Tibial nerve (tissue), 4 donors: ENCODE data around the gene SLC10A3. TPM values are rescaled to one million over a fixed set of nuclear protein-coding genes. Genes with fewer than 3 reads are reported as not detected.

Source experiments
- DNase-seq, 2 donors: peaks; one replicate each; pipeline ENCODE4 v3.0.0-alpha.2; 2019; ENCODE audit warnings: low spot score in 2 of 2
- H3K27ac ChIP-seq, 4 donors: fragments of 200-600 bp; sonication (generic) in 3 of 4; one replicate each; pipeline ENCODE4 v1.5.1; 2017 to 2019; ENCODE audit warnings: mild to moderate bottlenecking in 1 of 4
- H3K27me3 ChIP-seq, 2 donors: fragments of 200-600 bp; sonication (generic) in 1 of 2; one replicate each; pipeline versions ENCODE4 v1.5.1 to v1.6.0; 2017 to 2019
- H3K36me3 ChIP-seq, 3 donors: fragments of 200-600 bp; sonication (generic); one replicate each; pipeline ENCODE4 v1.5.1; 2018 to 2019
- H3K4me1 ChIP-seq, 4 donors: fragments of 200-600 bp; sonication (generic) in 3 of 4; one replicate each; pipeline ENCODE4 v1.5.1; 2017 to 2019
- H3K4me3 ChIP-seq, 4 donors: fragments of 200-600 bp; sonication (generic) in 3 of 4; one replicate each; pipeline ENCODE4 v1.5.1; 2017 to 2019; ENCODE audit warnings: mild to moderate bottlenecking in 1 of 4, moderate library complexity in 1 of 4
- H3K9me3 ChIP-seq, 4 donors: fragments of 200-600 bp; sonication (generic) in 3 of 4; one replicate each; pipeline ENCODE4 v1.5.1; 2017 to 2019
- CTCF ChIP-seq, 5 experiments: fragments of 200-600 bp in 3 of 5; fragments of 450-650 bp in 2 of 5; sonication (generic) in 3 of 5; IDR thresholded peaks; one replicate each; pipeline ENCODE4 v1.5.1; 2016 to 2019; ENCODE audit warnings: antibody characterized with exemption in 5 of 5, mild to moderate bottlenecking in 3 of 5, moderate library complexity in 2 of 5
- EP300 ChIP-seq, 2 donors: sonication (generic); formaldehyde crosslinking; IDR thresholded peaks; one replicate each; pipeline ENCODE4 v1.6.1; 2017; ENCODE audit warnings: antibody characterized with exemption in 2 of 2, mild to moderate bottlenecking in 1 of 2
- POLR2A ChIP-seq, 2 donors: fragments of 450-650 bp; IDR thresholded peaks; one replicate each; pipeline ENCODE4 v1.6.1; 2017; ENCODE audit warnings: antibody characterized with exemption in 2 of 2, mild to moderate bottlenecking in 2 of 2, moderate library complexity in 2 of 2
- WGBS, 2 donors: methylation state at CpG; one replicate each; pipeline ENCODE4 v1.1.5; 2018; 5-methylcytosine and 5-hydroxymethylcytosine counted together
- total RNA-seq, 4 donors: library from RNA; depleted of rRNA; stranded (reverse); fragments of >200 nt; gene quantifications; one replicate each; pipeline ENCODE4 v1.1.0, GENCODE V29; 2016

SLC10A3 gene
- total RNA-seq, 4 donors from 2014 or later = 17.8 to 40.6 (median 27.0) TPM

GRCh38 chrX:154487518-154488290, 2.7 kb downstream of the SLC10A3 start:
- Histone ChIP-seq H3K36me3 (peaks cover 0 to 26% (median 0%) of the 10 kb centered on the region in 3 donors), H3K9me3 (no peaks in the 10 kb centered on the region), H3K4me3 (no peak overlapping the region), H3K27me3 (no peaks in the 10 kb centered on the region), H3K27ac (peak overlapping the region in 2 of 4 donors; percentile 81 to 90), H3K4me1 (peaks cover 0 to 40% (median 8%) of the 10 kb centered on the region in 4 donors)
- DNase-seq = no peak
- 90% methylated on average over 19 to 28 of the region's 28 CpGs for WGBS, 2 donors
- TF ChIP-seq CTCF (IDR thresholded peaks at IDR 0.05) (no peak), POLR2A (IDR thresholded peaks at IDR 0.05) (no peak), EP300 (IDR thresholded peaks at IDR 0.05) (no peak)

- no peak for DNase-seq
- Histone ChIP-seq H3K36me3 (peaks cover 0 to 26% (median 0%) of the 10 kb centered on the region in 3 donors), H3K4me1 (peaks cover 0 to 40% (median 8%) of the 10 kb centered on the region in 4 donors)
Observed at GRCh38 chrX:154486396-154487207, 3.8 kb downstream of the SLC10A3 start, which contains the start of gene UBL4A. UBL4A (minus strand) TSS chrX:154486615; CDS start chrX:154486584, 31 bp downstream.

DNA sequence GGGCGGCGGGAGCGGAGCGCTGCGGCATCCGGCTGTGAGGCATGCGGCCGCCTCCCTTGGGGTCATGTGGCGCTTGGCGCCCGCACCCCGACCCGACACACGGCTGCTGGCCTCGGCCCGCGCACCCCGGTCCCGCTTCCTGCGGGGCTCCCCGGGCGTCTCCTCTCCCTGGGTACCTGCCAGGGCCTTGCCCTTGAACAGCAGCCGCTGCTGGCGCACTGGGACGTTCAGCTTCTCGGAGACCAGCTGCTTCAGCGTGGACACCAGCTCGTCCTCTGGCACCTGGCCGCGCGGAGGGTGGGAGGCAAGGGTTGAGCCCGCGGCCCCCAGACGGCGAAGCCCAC, 4.4 kb downstream of the SLC10A3 start:
- Histone ChIP-seq H3K9me3 (no peaks in the 10 kb centered on the region), H3K4me1 (peaks cover 0 to 40% (median 8%) of the 10 kb centered on the region in 4 donors), H3K27ac (peak overlapping the region; percentile 67 to 90 (median 76)), H3K36me3 (peaks cover 0 to 26% (median 0%) of the 10 kb centered on the region in 3 donors), H3K27me3 (no peaks in the 10 kb centered on the region), H3K4me3 (peak overlapping the region; percentile 46 to 76 (median 58))
- DNase-seq = peak in 1 of 2 donors; percentile 24
- WGBS, 2 donors = 65% methylated on average over 8 of the region's 35 CpGs; no CpG with 5 or more reads in 1 of the 2 donors
- no peak for TF ChIP-seq EP300 (IDR thresholded peaks at IDR 0.05)
- no peak for TF ChIP-seq CTCF (IDR thresholded peaks at IDR 0.05)
- no peak for TF ChIP-seq POLR2A (IDR thresholded peaks at IDR 0.05)

More at GRCh38 chrX:154486396-154487207, 3.8 kb downstream of the SLC10A3 start, which contains the start of gene UBL4A:
- H3K27ac ChIP-seq = peak within 1 kb of the TSS; percentile 73 to 90 (median 85)
- H3K9me3 ChIP-seq = no peaks in the 10 kb centered on the region
- 17 to 68% methylated on average over 1 to 27 of the region's 95 CpGs for WGBS, 2 donors
- peak within 1 kb of the TSS; percentile 46 to 76 (median 58) for H3K4me3 ChIP-seq
- no peaks in the 10 kb centered on the region for H3K27me3 ChIP-seq
- TF ChIP-seq POLR2A (IDR thresholded peaks at IDR 0.05) = peak in 1 of 2 donors; percentile 55
- TF ChIP-seq CTCF (IDR thresholded peaks at IDR 0.05) = no peak
- TF ChIP-seq EP300 (IDR thresholded peaks at IDR 0.05) = peak in 1 of 2 donors; percentile 6

GRCh38 chrX:154485150-154486051, 5.0 kb downstream of the SLC10A3 start:
- TF ChIP-seq EP300 (IDR thresholded peaks at IDR 0.05) (no peak), POLR2A (IDR thresholded peaks at IDR 0.05) (no peak)
- Histone ChIP-seq H3K9me3 (no peaks in the 10 kb centered on the region), H3K4me1 (peaks cover 0 to 40% (median 8%) of the 10 kb centered on the region in 4 donors), H3K4me3 (peak overlapping the region; percentile 46 to 76 (median 58)), H3K27me3 (no peaks in the 10 kb centered on the region), H3K36me3 (peaks cover 0 to 26% (median 0%) of the 10 kb centered on the region in 3 donors), H3K27ac (peak overlapping the region; percentile 67 to 90 (median 76))
- 28 to 68% methylated on average over 7 to 35 of the region's 35 CpGs for WGBS, 2 donors
- no peak for DNase-seq
